Activated naive CD4-positive, alpha-beta T cell treated with anti-CD3 and anti-CD28 coated beads, Interleukin-2, amount 10 ng/mL, durations not matched to agents 5 hours and 36 hours (primary cell): Measurements from ENCODE around the gene P2RX7. TPM values are rescaled to one million over a fixed set of nuclear protein-coding genes. Genes with fewer than 3 reads are reported as not detected.

ENCODE experiments used
- total RNA-seq, 2 experiments: library from RNA; stranded (reverse); gene quantifications; one replicate each; pipeline ENCODE4 v1.2.3, GENCODE V29; 2021

P2RX7 gene
- total RNA-seq, result 10 to 100 TPM; 50.0 to 52.1 TPM

DNA sequence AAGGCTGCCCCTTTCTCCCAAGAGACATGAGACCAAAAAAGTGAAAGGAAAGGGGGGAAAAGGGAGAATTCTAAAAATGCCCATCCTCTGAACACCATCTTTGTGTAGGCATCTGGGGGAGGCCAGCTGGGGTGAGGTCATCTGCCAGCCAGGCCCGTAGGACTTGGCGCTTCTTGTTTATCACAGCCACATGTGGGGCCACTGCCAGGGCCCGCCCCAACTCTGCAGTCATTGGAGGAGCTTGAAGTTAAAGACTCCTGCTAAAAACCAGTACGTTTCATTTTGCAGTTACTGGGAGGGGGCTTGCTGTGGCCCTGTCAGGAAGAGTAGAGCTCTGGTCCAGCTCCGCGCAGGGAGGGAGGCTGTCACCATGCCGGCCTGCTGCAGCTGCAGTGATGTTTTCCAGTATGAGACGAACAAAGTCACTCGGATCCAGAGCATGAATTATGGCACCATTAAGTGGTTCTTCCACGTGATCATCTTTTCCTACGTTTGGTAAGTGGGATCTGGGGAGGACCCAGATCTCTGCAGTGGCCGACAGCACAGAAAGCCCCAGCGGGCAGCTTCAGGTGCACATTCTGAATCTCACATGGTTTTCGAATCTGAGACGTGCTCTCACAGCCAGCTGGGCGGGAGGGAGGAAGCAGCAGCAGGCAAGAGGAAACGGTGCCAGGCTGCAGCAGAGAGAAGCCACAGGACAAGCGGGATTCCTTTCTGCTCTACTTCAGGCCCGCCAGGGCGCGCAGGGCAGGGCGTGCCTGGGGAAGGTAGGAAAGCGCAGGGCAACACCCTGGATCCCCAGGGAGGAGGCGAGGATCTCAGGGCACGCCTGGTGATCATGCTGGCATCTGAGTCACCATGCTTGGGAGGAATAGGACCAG, at the start of gene P2RX7:
TSS of gene P2RX7 (plus strand) at position 276 of the 881 bp plus-strand sequence. CDS start at position 371, 95 bp downstream.

DNA sequence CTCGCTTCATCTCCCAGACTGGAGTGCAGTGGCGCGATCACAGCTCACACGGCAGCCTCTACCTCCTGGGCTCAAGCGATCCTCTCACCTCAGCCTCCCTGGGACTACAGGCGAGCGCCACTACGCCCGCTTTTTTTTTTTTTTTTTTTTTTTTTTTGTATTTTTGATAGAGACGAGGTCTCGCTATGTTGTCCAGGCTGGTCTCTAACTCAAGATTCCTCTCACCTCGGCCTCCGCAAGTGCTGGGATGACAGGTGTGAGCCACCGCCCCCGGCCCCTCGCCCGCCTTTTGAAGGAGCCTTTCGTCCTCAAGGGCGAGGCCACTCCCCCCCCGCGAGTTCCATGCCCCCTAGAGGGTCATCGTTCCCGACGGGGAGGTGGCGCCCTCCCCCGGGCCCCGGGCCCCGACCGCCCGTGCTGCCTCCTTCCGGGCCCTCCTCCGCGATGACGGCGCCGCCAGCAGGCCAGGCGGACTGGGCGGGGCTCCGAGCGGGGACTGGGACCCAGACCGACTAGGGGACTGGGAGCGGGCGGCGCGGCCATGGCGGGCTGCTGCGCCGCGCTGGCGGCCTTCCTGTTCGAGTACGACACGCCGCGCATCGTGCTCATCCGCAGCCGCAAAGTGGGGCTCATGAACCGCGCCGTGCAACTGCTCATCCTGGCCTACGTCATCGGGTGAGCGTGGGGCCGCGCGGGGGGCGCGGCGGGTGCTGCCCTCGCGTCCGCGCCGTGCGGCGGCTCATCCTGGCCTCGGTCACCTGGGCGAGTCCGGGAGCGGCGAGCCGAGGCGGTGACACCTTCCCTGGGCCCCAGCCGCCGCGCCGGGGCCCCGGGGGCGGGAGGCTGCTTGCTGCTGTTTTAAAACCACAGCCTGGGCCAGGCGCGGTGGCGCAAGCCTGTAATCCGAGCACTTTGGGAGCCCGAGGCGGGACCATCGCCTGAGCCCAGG, 77.2 kb downstream of the P2RX7 start, which contains the start of gene P2RX4:
TSS of gene P2RX4 (plus strand) at position 506 of the 949 bp plus-strand sequence. CDS start at position 542, 36 bp downstream.

Other genes with a start within 250 kb of the P2RX7 start
- gene SPPL3, start 228.5 kb upstream of the P2RX7 start, total RNA-seq, result 10 to 100 TPM; 29.3 to 32.8 TPM
- not detected for gene HNF1A, start 154.3 kb upstream of the P2RX7 start, total RNA-seq
- gene C12orf43, start 116.4 kb upstream of the P2RX7 start, total RNA-seq, result 10 to 100 TPM; 15.2 to 16.7 TPM
- gene OASL, start 93.6 kb upstream of the P2RX7 start, total RNA-seq, result 1 to 10 TPM; 7.3 to 7.7 TPM
- gene P2RX4, start 77.3 kb downstream of the P2RX7 start, total RNA-seq, result 10 to 100 TPM; 65.0 to 72.8 TPM
- 10 to 100 TPM; 27.9 to 29.8 TPM for gene CAMKK2, start 163.8 kb downstream of the P2RX7 start, total RNA-seq
- 100 to 1,000 TPM; 123 to 124 TPM for gene ANAPC5, start 219.5 kb downstream of the P2RX7 start, total RNA-seq